ENCODE results near the gene HPN. TPM values are rescaled to one million over a fixed set of nuclear protein-coding genes. Genes with fewer than 3 reads are reported as not detected.

The HPN gene
- total RNA-seq, 3 donors from 2014 or later (not counting 1 experiment from before 2014, with no cell fraction given) = not detected

- 87% methylated on average over 9 of the region's 9 CpGs for WGBS (ENCODE audit: insufficient coverage)
- H3K4me3 ChIP-seq (ENCODE audit: low read length) = no peak overlapping the region
- H3K9me3 ChIP-seq (ENCODE audit: control insufficient read depth, insufficient read depth, low read length) = no peaks in the 10 kb centered on the region
- H3K27me3 ChIP-seq (ENCODE audit: control insufficient read depth, insufficient read depth, low read length) = no peaks in the 10 kb centered on the region
- H3K27ac Mint-ChIP-seq = no peak overlapping the region
- no peak overlapping the region for H3K4me3 Mint-ChIP-seq
- DNase-seq (no peak), ATAC-seq (no peak)
- no peaks in the 10 kb centered on the region for H3K4me1 Mint-ChIP-seq
- no peak overlapping the region for H3K27ac ChIP-seq (ENCODE audit: low read length)
- no peaks in the 10 kb centered on the region for H3K4me1 ChIP-seq (ENCODE audit: control insufficient read depth, insufficient read depth, low read length)
- intact Hi-C loops (cut with micrococcal nuclease) = no loop called here
- no peak for TF ChIP-seq CTCF (IDR thresholded peaks at IDR 0.05)
- peaks cover 6 to 10% of the 10 kb centered on the region in 2 donors for H3K27me3 Mint-ChIP-seq (ENCODE audit: low read depth in 2 of 2)
- H3K36me3 Mint-ChIP-seq = no peaks in the 10 kb centered on the region
- no peaks in the 10 kb centered on the region for H3K9me3 Mint-ChIP-seq
- H3K36me3 ChIP-seq (ENCODE audit: control insufficient read depth, insufficient read depth, low read length) = no peaks in the 10 kb centered on the region
These were observed 13.1 kb downstream of the HPN start for GRCh38 chr19:35054626-35055025.

DNA sequence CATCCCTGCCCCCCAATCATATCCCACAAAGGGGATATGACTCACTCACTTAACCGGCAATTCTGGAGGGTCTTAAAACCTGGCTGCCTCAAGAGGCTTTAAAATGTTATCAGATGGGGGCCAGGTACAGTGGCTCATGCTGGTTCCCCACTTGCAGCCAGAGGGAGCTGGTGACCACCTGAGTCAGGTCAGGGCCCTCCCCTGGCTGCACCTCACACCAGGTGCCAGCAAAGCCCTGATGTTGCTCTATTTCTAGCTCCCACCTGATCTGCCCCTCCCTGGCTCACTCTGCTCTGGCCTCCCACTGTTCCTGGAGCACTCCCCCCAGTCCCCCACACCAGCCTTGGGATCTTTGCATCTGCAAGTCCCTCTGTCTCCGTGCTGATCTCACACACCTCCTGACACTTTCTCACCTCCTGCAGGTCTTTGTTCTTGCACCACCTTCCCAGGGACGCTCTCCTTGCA is 14.2 kb downstream of the HPN start:
- no peak overlapping the region for H3K4me3 Mint-ChIP-seq
- H3K27ac Mint-ChIP-seq = no peak overlapping the region
- Histone ChIP-seq H3K4me1 (ENCODE audit: control insufficient read depth, insufficient read depth, low read length) (no peaks in the 10 kb centered on the region), H3K27me3 (ENCODE audit: control insufficient read depth, insufficient read depth, low read length) (no peaks in the 10 kb centered on the region), H3K9me3 (ENCODE audit: control insufficient read depth, insufficient read depth, low read length) (no peaks in the 10 kb centered on the region), H3K4me3 (ENCODE audit: low read length) (no peak overlapping the region), H3K27ac (ENCODE audit: low read length) (no peak overlapping the region), H3K36me3 (ENCODE audit: control insufficient read depth, insufficient read depth, low read length) (no peaks in the 10 kb centered on the region)
- ATAC-seq (no peak), DNase-seq (peak in 1 of 2 donors; percentile 35)
- no peaks in the 10 kb centered on the region for H3K9me3 Mint-ChIP-seq
- peaks cover 6 to 10% of the 10 kb centered on the region in 2 donors for H3K27me3 Mint-ChIP-seq (ENCODE audit: low read depth in 2 of 2)
- H3K4me1 Mint-ChIP-seq = no peaks in the 10 kb centered on the region
- intact Hi-C loops (cut with micrococcal nuclease) = no loop called here
- no peak for TF ChIP-seq CTCF (IDR thresholded peaks at IDR 0.05)
- 51% methylated on average over 3 of the region's 3 CpGs for WGBS (ENCODE audit: insufficient coverage)
- H3K36me3 Mint-ChIP-seq = no peaks in the 10 kb centered on the region

GRCh38 chr19:35056513-35057063 is 15.1 kb downstream of the HPN start:
- no peaks in the 10 kb centered on the region for H3K36me3 Mint-ChIP-seq
- intact Hi-C loops (cut with micrococcal nuclease) = no loop called here
- Histone ChIP-seq H3K36me3 (ENCODE audit: control insufficient read depth, insufficient read depth, low read length) (no peaks in the 10 kb centered on the region), H3K27me3 (ENCODE audit: control insufficient read depth, insufficient read depth, low read length) (no peaks in the 10 kb centered on the region), H3K9me3 (ENCODE audit: control insufficient read depth, insufficient read depth, low read length) (no peaks in the 10 kb centered on the region), H3K4me3 (ENCODE audit: low read length) (no peak overlapping the region), H3K27ac (ENCODE audit: low read length) (no peak overlapping the region), H3K4me1 (ENCODE audit: control insufficient read depth, insufficient read depth, low read length) (no peaks in the 10 kb centered on the region)
- H3K4me1 Mint-ChIP-seq = no peaks in the 10 kb centered on the region
- no peak for TF ChIP-seq CTCF (IDR thresholded peaks at IDR 0.05)
- H3K9me3 Mint-ChIP-seq = no peaks in the 10 kb centered on the region
- ATAC-seq (no peak), DNase-seq (no peak)
- peaks cover 6 to 10% of the 10 kb centered on the region in 2 donors for H3K27me3 Mint-ChIP-seq (ENCODE audit: low read depth in 2 of 2)
- WGBS (ENCODE audit: insufficient coverage) = 100% methylated on average over 3 of the region's 6 CpGs
- no peak overlapping the region for H3K4me3 Mint-ChIP-seq
- no peak overlapping the region for H3K27ac Mint-ChIP-seq

GRCh38 chr19:35058370-35058769 is 16.8 kb downstream of the HPN start:
- no CpG with 5 or more reads among the region's 2 CpGs for whole genome bisulfite sequencing (ENCODE audit: insufficient coverage)
- no peak for ATAC-seq

More at GRCh38 chr19:35058370-35058769, 16.8 kb downstream of the HPN start:
- no peaks in the 10 kb centered on the region for H3K27me3 ChIP-seq (ENCODE audit: control insufficient read depth, insufficient read depth, low read length)
- Mint-ChIP-seq H3K4me1 (no peaks in the 10 kb centered on the region), H3K36me3 (no peaks in the 10 kb centered on the region), H3K4me3 (no peak overlapping the region), H3K27me3 (ENCODE audit: low read depth in 2 of 2) (peaks cover 7 to 10% of the 10 kb centered on the region in 2 donors), H3K9me3 (no peaks in the 10 kb centered on the region), H3K27ac (no peak overlapping the region)
- DNase-seq = no peak
- no peak for TF ChIP-seq CTCF (IDR thresholded peaks at IDR 0.05)
- H3K27ac ChIP-seq (ENCODE audit: low read length) = no peak overlapping the region
- H3K9me3 ChIP-seq (ENCODE audit: control insufficient read depth, insufficient read depth, low read length) = no peaks in the 10 kb centered on the region
- intact Hi-C loops (cut with micrococcal nuclease) = no loop called here
- no peak overlapping the region for H3K4me3 ChIP-seq (ENCODE audit: low read length)
- H3K36me3 ChIP-seq (ENCODE audit: control insufficient read depth, insufficient read depth, low read length) = no peaks in the 10 kb centered on the region
- no peaks in the 10 kb centered on the region for H3K4me1 ChIP-seq (ENCODE audit: control insufficient read depth, insufficient read depth, low read length)
